ENCODE results near the gene ADORA2B. TPM values are rescaled to one million over a fixed set of nuclear protein-coding genes. Genes with fewer than 3 reads are reported as not detected.

The ADORA2B gene
- total and polyA plus RNA-seq, 3 experiments from 2014 or later, result 0.88 to 1.2 (median 0.95) TPM

GRCh38 chr17:15942207-15942833 is 2.6 kb upstream of the ADORA2B start:
- H3K4me1 ChIP-seq (ENCODE audit: insufficient read depth, low read length), result no peaks in the 10 kb centered on the region
- no peak overlapping the region for H3K4me3 ChIP-seq (ENCODE audit: low read length)
- CTCF ChIA-PET, result no interaction called here
- DNase-seq, result no peak
- H3K27me3 Mint-ChIP-seq, result peaks cover 34 to 46% of the 10 kb centered on the region in 2 donors
- no peak overlapping the region for H3K27ac ChIP-seq (ENCODE audit: low read depth, low read length)
- no peak overlapping the region for H3K4me3 Mint-ChIP-seq
- H3K4me1 Mint-ChIP-seq, result peaks cover 8 to 10% (median 10%) of the 10 kb centered on the region in 3 donors
- no peaks in the 10 kb centered on the region for H3K9me3 Mint-ChIP-seq
- H3K9me3 ChIP-seq (ENCODE audit: low read length), result no peaks in the 10 kb centered on the region
- peaks cover 0 to 3% (median 1%) of the 10 kb centered on the region in 3 donors for H3K36me3 Mint-ChIP-seq
- H3K27ac Mint-ChIP-seq, result no peak overlapping the region
- no peaks in the 10 kb centered on the region for H3K27me3 ChIP-seq (ENCODE audit: insufficient read depth, low read length, poor library complexity, severe bottlenecking)
- POLR2A ChIA-PET, result no interaction called here
- H3K36me3 ChIP-seq (ENCODE audit: insufficient read depth, low read length), result no peaks in the 10 kb centered on the region

- H3K4me1 Mint-ChIP-seq, result peaks cover 8 to 10% (median 10%) of the 10 kb centered on the region in 3 donors
- DNase-seq, result no peak
- H3K27ac ChIP-seq (ENCODE audit: low read depth, low read length), result no peak overlapping the region
- no peaks in the 10 kb centered on the region for H3K27me3 ChIP-seq (ENCODE audit: insufficient read depth, low read length, poor library complexity, severe bottlenecking)
- H3K27ac Mint-ChIP-seq, result no peak overlapping the region
- H3K4me1 ChIP-seq (ENCODE audit: insufficient read depth, low read length), result no peaks in the 10 kb centered on the region
- H3K4me3 Mint-ChIP-seq, result peak overlapping the region; percentile 41 to 92 (median 82)
- peak overlapping the region; percentile 32 for H3K4me3 ChIP-seq (ENCODE audit: low read length)
- H3K27me3 Mint-ChIP-seq, result peaks cover 34 to 46% of the 10 kb centered on the region in 2 donors
- no peaks in the 10 kb centered on the region for H3K9me3 Mint-ChIP-seq
- ChIA-PET CTCF (interaction anchor here (2.0 to 2.3 kb wide), 2 partner anchors 21 to 55 kb away, joined by 7 to 19 read pairs; partner anchors contain the start of genes TTC19 and ZSWIM7), POLR2A (interaction anchor here (0.6 kb wide), 1 partner anchor 72 kb away, joined by 3 read pairs; no protein-coding TSS in a partner anchor)
- no peaks in the 10 kb centered on the region for H3K36me3 ChIP-seq (ENCODE audit: insufficient read depth, low read length)
- no peaks in the 10 kb centered on the region for H3K36me3 Mint-ChIP-seq
- H3K9me3 ChIP-seq (ENCODE audit: low read length), result no peaks in the 10 kb centered on the region
Measured at GRCh38 chr17:15943971-15944758, 765 bp upstream of the ADORA2B start.

GRCh38 chr17:15945527-15946191 is 729 bp downstream of the ADORA2B start:
- DNase-seq, result peak in 1 of 5 donors; percentile 3
- POLR2A ChIA-PET, result no interaction called here
- peak overlapping the region; percentile 47 for H3K27ac ChIP-seq (ENCODE audit: low read depth, low read length)
- Mint-ChIP-seq H3K36me3 (no peaks in the 10 kb centered on the region), H3K4me1 (peaks cover 8 to 10% (median 10%) of the 10 kb centered on the region in 3 donors), H3K4me3 (peak overlapping the region; percentile 71 to 82 (median 78)), H3K9me3 (no peaks in the 10 kb centered on the region), H3K27me3 (peaks cover 23 to 44% of the 10 kb centered on the region in 2 donors), H3K27ac (no peak overlapping the region)
- H3K27me3 ChIP-seq (ENCODE audit: insufficient read depth, low read length, poor library complexity, severe bottlenecking), result no peaks in the 10 kb centered on the region
- no peaks in the 10 kb centered on the region for H3K9me3 ChIP-seq (ENCODE audit: low read length)
- H3K4me1 ChIP-seq (ENCODE audit: insufficient read depth, low read length), result no peaks in the 10 kb centered on the region
- H3K4me3 ChIP-seq (ENCODE audit: low read length), result peak overlapping the region; percentile 39
- CTCF ChIA-PET, result interaction anchor here (1.2 to 2.3 kb wide), 2 partner anchors 13 to 53 kb away, joined by 4 to 19 read pairs; partner anchors contain the start of genes TTC19 and ZSWIM7
- H3K36me3 ChIP-seq (ENCODE audit: insufficient read depth, low read length), result no peaks in the 10 kb centered on the region

- H3K27me3 ChIP-seq (ENCODE audit: insufficient read depth, low read length, poor library complexity, severe bottlenecking), result no peaks in the 10 kb centered on the region
- peaks cover 20 to 37% of the 10 kb centered on the region in 2 donors for H3K27me3 Mint-ChIP-seq
- peaks cover 8 to 10% (median 10%) of the 10 kb centered on the region in 3 donors for H3K4me1 Mint-ChIP-seq
- ChIA-PET POLR2A (no interaction called here), CTCF (interaction anchor here (0.6 to 0.7 kb wide), 2 partner anchors 12 to 155 kb away, joined by 3 read pairs; no protein-coding TSS in a partner anchor)
- H3K9me3 Mint-ChIP-seq, result no peaks in the 10 kb centered on the region
- no peaks in the 10 kb centered on the region for H3K9me3 ChIP-seq (ENCODE audit: low read length)
- no peak overlapping the region for H3K27ac Mint-ChIP-seq
- peak overlapping the region; percentile 47 for H3K27ac ChIP-seq (ENCODE audit: low read depth, low read length)
- H3K4me1 ChIP-seq (ENCODE audit: insufficient read depth, low read length), result no peaks in the 10 kb centered on the region
- H3K4me3 Mint-ChIP-seq, result peak overlapping the region in 6 of 7 donors; percentile 60 to 82 (median 68)
- H3K36me3 ChIP-seq (ENCODE audit: insufficient read depth, low read length), result no peaks in the 10 kb centered on the region
- H3K4me3 ChIP-seq (ENCODE audit: low read length), result no peak overlapping the region
- DNase-seq, result no peak
- no peaks in the 10 kb centered on the region for H3K36me3 Mint-ChIP-seq
Measured at GRCh38 chr17:15946611-15947120, 1.7 kb downstream of the ADORA2B start.

GRCh38 chr17:15947271-15947670 is 2.3 kb downstream of the ADORA2B start:
- no peak overlapping the region for H3K27ac ChIP-seq (ENCODE audit: low read depth, low read length)
- peaks cover 18 to 31% of the 10 kb centered on the region in 2 donors for H3K27me3 Mint-ChIP-seq
- H3K4me3 ChIP-seq (ENCODE audit: low read length), result no peak overlapping the region
- H3K9me3 Mint-ChIP-seq, result no peaks in the 10 kb centered on the region
- peaks cover 8 to 10% (median 10%) of the 10 kb centered on the region in 3 donors for H3K4me1 Mint-ChIP-seq
- H3K27me3 ChIP-seq (ENCODE audit: insufficient read depth, low read length, poor library complexity, severe bottlenecking), result no peaks in the 10 kb centered on the region
- no peak for DNase-seq
- peak overlapping the region in 1 of 8 donors; percentile 55 for H3K27ac Mint-ChIP-seq
- no peaks in the 10 kb centered on the region for H3K9me3 ChIP-seq (ENCODE audit: low read length)
- H3K36me3 ChIP-seq (ENCODE audit: insufficient read depth, low read length), result no peaks in the 10 kb centered on the region
- ChIA-PET CTCF (interaction anchor here (0.6 kb wide), 1 partner anchor 156 kb away, joined by 3 read pairs; no protein-coding TSS in a partner anchor), POLR2A (no interaction called here)
- H3K4me3 Mint-ChIP-seq, result peak overlapping the region in 1 of 7 donors; percentile 43
- H3K36me3 Mint-ChIP-seq, result no peaks in the 10 kb centered on the region
- no peaks in the 10 kb centered on the region for H3K4me1 ChIP-seq (ENCODE audit: insufficient read depth, low read length)

GRCh38 chr17:15947976-15948752 is 3.2 kb downstream of the ADORA2B start:
- H3K36me3 ChIP-seq (ENCODE audit: insufficient read depth, low read length), result no peaks in the 10 kb centered on the region
- ChIA-PET POLR2A (no interaction called here), CTCF (no interaction called here)
- no peaks in the 10 kb centered on the region for H3K4me1 ChIP-seq (ENCODE audit: insufficient read depth, low read length)
- H3K27ac Mint-ChIP-seq, result no peak overlapping the region
- H3K4me1 Mint-ChIP-seq, result peaks cover 8 to 10% (median 10%) of the 10 kb centered on the region in 3 donors
- no peak overlapping the region for H3K4me3 Mint-ChIP-seq
- H3K27ac ChIP-seq (ENCODE audit: low read depth, low read length), result no peak overlapping the region
- no peaks in the 10 kb centered on the region for H3K36me3 Mint-ChIP-seq
- H3K9me3 ChIP-seq (ENCODE audit: low read length), result no peaks in the 10 kb centered on the region
- no peaks in the 10 kb centered on the region for H3K9me3 Mint-ChIP-seq
- DNase-seq, result no peak
- peaks cover 17 to 22% of the 10 kb centered on the region in 2 donors for H3K27me3 Mint-ChIP-seq
- H3K27me3 ChIP-seq (ENCODE audit: insufficient read depth, low read length, poor library complexity, severe bottlenecking), result no peaks in the 10 kb centered on the region
- no peak overlapping the region for H3K4me3 ChIP-seq (ENCODE audit: low read length)

- H3K27ac ChIP-seq (ENCODE audit: low read depth, low read length), result no peak overlapping the region
- POLR2A ChIA-PET, result no interaction called here
- DNase-seq, result no peak
- no peaks in the 10 kb centered on the region for H3K9me3 Mint-ChIP-seq
- H3K4me1 ChIP-seq (ENCODE audit: insufficient read depth, low read length), result no peaks in the 10 kb centered on the region
- no peak overlapping the region for H3K27ac Mint-ChIP-seq
- H3K4me3 ChIP-seq (ENCODE audit: low read length), result no peak overlapping the region
- H3K27me3 ChIP-seq (ENCODE audit: insufficient read depth, low read length, poor library complexity, severe bottlenecking), result no peaks in the 10 kb centered on the region
- no peaks in the 10 kb centered on the region for H3K4me1 Mint-ChIP-seq
- no peaks in the 10 kb centered on the region for H3K36me3 Mint-ChIP-seq
- H3K9me3 ChIP-seq (ENCODE audit: low read length), result no peaks in the 10 kb centered on the region
- CTCF ChIA-PET, result no interaction called here
- peaks cover 2 to 4% of the 10 kb centered on the region in 2 donors for H3K27me3 Mint-ChIP-seq
- no peaks in the 10 kb centered on the region for H3K36me3 ChIP-seq (ENCODE audit: insufficient read depth, low read length)
- H3K4me3 Mint-ChIP-seq, result no peak overlapping the region
Measured at GRCh38 chr17:15951368-15952047, 6.6 kb downstream of the ADORA2B start.
